GM18511 (cell line): Measurements from ENCODE around the gene PLS1.
"Not testable (repeated sequence)": the region's sequence is repeated elsewhere in the genome, so short reads cannot be mapped to it uniquely, and the experiment has no call there.

Source experiments
- ATAC-seq: cut with Tn5 transposase; IDR thresholded peaks from one replicate; pipeline ENCODE4 v1.9.1; 2021; ENCODE audit warnings: mild to moderate bottlenecking, moderate library complexity; ENCODE audit not compliant: unreplicated experiment

The PLS1 gene

DNA sequence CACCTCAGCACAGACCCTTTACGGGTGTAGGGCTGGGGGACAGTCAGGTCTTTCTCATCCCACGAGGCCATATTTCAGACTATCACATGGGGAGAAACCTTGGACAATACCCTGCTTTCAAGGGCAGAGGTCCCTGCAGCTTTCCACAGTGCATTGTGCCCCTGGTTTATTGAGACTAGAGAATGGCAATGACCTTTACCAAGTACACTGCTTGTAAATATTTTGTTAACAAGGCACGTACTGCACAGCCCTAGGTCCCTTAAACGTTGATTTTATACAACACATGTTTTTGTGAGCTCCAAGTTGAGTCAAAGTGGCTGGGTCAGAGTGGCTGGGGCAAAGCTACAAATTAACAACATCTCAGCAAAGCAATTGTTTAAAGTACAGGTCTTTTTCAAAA lies 156.4 kb downstream of the PLS1 start:
- ATAC-seq: not testable (repeated sequence)

DNA sequence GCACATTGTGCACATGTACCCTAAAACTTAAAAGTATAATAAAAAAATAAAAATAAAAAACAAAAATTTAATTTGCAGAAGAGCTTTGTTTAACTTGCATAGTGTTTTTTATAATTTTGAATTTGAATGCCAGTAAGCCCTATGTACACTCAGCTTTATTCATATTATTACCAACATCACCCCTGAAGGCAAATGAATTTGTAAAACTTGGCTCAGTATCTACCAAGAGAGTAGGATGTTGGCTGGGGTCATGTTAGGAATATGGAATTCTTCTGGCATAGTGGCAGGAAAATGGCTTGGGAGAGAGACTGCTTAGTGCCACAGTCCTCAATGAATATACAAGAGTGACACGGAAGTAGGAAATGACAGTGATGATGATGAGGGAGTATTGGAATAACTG lies 158.3 kb downstream of the PLS1 start:
- no peak for ATAC-seq
